ENCODE data around the gene PIM2. TPM values are rescaled to one million over a fixed set of nuclear protein-coding genes. Genes with fewer than 3 reads are reported as not detected.

The PIM2 gene
- total and polyA plus RNA-seq, 2 of the 4 experiments (the other 2 are of a cell fraction), result 7.3 to 9.4 TPM

- Histone ChIP-seq H3K14ac (replicated peaks; ENCODE audit: low read depth, low read length) (no peak overlapping the region), H2BK20ac (ENCODE audit: low read depth, low read length) (no peak overlapping the region), H4K20me1 (ENCODE audit: insufficient read depth, low read length) (no peaks in the 10 kb centered on the region), H3K4me3 (ENCODE audit: insufficient read depth, low read depth, low read length) (no peak overlapping the region), H3K79me1 (ENCODE audit: low read depth in 1 of 2, low read length in 2 of 2) (no peaks in the 10 kb centered on the region), H3K56ac (ENCODE audit: extremely low read depth, insufficient read depth, low read length) (no peak overlapping the region), H3K36me3 (ENCODE audit: control insufficient read depth, insufficient read depth, low read length) (no peaks in the 10 kb centered on the region), H3K4me2 (ENCODE audit: low read depth, low read length) (no peak overlapping the region), H3K4me1 (ENCODE audit: control insufficient read depth, insufficient read depth, low read length) (peaks cover 4% of the 10 kb centered on the region; the same call in 1 of the 2 replicates), H2AK9ac (replicated peaks; ENCODE audit: low read depth, low read length, poor library complexity) (no peak overlapping the region), H3K18ac (ENCODE audit: low read depth, low read length) (no peak overlapping the region), H2AK5ac (ENCODE audit: low read depth, low read length) (no peak overlapping the region), H3K4ac (ENCODE audit: low read depth, low read length) (no peak overlapping the region), H2BK5ac (ENCODE audit: low read depth, low read length, poor library complexity, severe bottlenecking) (no peak overlapping the region), H4K91ac (ENCODE audit: insufficient read depth, low read depth, low read length) (no peak overlapping the region), H3K27me3 (ENCODE audit: control insufficient read depth, insufficient read depth, low read length) (no peaks in the 10 kb centered on the region), H4K5ac (ENCODE audit: low read depth, low read length) (no peak overlapping the region), H3K9ac (ENCODE audit: low read depth, low read length) (no peak overlapping the region), H3K23ac (ENCODE audit: low read depth, low read length) (no peak overlapping the region), H4K8ac (ENCODE audit: low read depth in 2 of 2, low read length in 2 of 2) (no peak overlapping the region), H3K9me3 (ENCODE audit: control insufficient read depth, insufficient read depth, low read length) (0 out of 2 replicates have a peak, but pooled peaks cover 2% of the 10 kb centered on the region), H3K27ac (ENCODE audit: insufficient read depth, low read length) (no peak overlapping the region), H2BK15ac (ENCODE audit: low read depth, low read length) (no peak overlapping the region), H2AFZ (replicated peaks; ENCODE audit: low read length, poor library complexity) (no peak overlapping the region), H3K9me1 (ENCODE audit: insufficient read depth, low read length) (no peaks in the 10 kb centered on the region), H2BK120ac (ENCODE audit: low read depth, low read length) (no peak overlapping the region)
- ChIA-PET CTCF (no interaction called here), POLR2A (ENCODE audit: unreplicated experiment) (no interaction called here)
- no peak for ATAC-seq (ENCODE audit: low read depth)
- DNase-seq, result no peak
- in situ Hi-C loops (cut with MboI; ENCODE audit: low sequenced_read_pairs), result loop anchor here (25.0 kb wide), 1 partner anchor 94 kb away; the partner anchor contains the start of genes CCDC120 and PRAF2
- no TSS peak for BruUV-seq (replicated peaks)
- WGBS, 2 experiments (ENCODE audit: extremely low coverage in 2 of 2, insufficient read length in 1 of 2), result no CpG with 5 or more reads among the region's 1 CpG
- no peak for TF ChIP-seq RAD21 (IDR thresholded peaks at IDR 0.05; ENCODE audit: low read length)
- TF ChIP-seq CEBPB (IDR thresholded peaks at IDR 0.05; ENCODE audit: low read depth, low read length), result no peak
- dilution Hi-C loops (cut with HindIII; ENCODE audit: low sequenced_read_pairs, unreplicated experiment), result no loop called here
- intact Hi-C loops (cut with micrococcal nuclease), result no loop called here
Measured at GRCh38 chrX:48968377-48968776, 49.6 kb upstream of the PIM2 start.
